Nephron (organoid): ENCODE data around the gene RGS7.

Source experiments
- H3K27ac Mint-ChIP-seq, 3 experiments: 2 replicates each; pipeline ENCODE4 v1.8.0; 2020; ENCODE audit warnings: mixed read lengths in 3 of 3, mild to moderate bottlenecking in 2 of 3, moderate library complexity in 1 of 3
- H3K27me3 Mint-ChIP-seq: 2 replicates; pipeline ENCODE4 v1.8.0; 2021; ENCODE audit warnings: low read depth, mild to moderate bottlenecking, moderate library complexity, mixed read lengths
- H3K36me3 Mint-ChIP-seq: 2 replicates; pipeline ENCODE4 v1.8.0; 2020; ENCODE audit warnings: low read depth, mixed read lengths
- H3K4me1 Mint-ChIP-seq: 2 replicates; pipeline ENCODE4 v1.8.0; 2020; ENCODE audit warnings: mixed read lengths
- H3K4me3 Mint-ChIP-seq, 3 experiments: 2 replicates each; pipeline ENCODE4 v1.8.0; 2020; ENCODE audit warnings: mild to moderate bottlenecking in 3 of 3, mixed read lengths in 3 of 3, moderate library complexity in 2 of 3
- H3K9me3 Mint-ChIP-seq: 2 replicates; pipeline ENCODE4 v1.8.0; 2020; ENCODE audit warnings: mixed read lengths
- TF ChIP-seq, protein P1 (sequence below), 3 experiments: fragments of 200-600 bp; sonication (generic); IDR thresholded peaks; one replicate each; pipeline ENCODE4 v1.5.0; 2021; ENCODE audit warnings: antibody characterized with exemption in 3 of 3; ENCODE audit not compliant: unreplicated experiment in 3 of 3

Gene RGS7

GRCh38 chr1:240998024-240998423 lies 359.0 kb downstream of the RGS7 start:
- TF ChIP-seq, protein P1, sequence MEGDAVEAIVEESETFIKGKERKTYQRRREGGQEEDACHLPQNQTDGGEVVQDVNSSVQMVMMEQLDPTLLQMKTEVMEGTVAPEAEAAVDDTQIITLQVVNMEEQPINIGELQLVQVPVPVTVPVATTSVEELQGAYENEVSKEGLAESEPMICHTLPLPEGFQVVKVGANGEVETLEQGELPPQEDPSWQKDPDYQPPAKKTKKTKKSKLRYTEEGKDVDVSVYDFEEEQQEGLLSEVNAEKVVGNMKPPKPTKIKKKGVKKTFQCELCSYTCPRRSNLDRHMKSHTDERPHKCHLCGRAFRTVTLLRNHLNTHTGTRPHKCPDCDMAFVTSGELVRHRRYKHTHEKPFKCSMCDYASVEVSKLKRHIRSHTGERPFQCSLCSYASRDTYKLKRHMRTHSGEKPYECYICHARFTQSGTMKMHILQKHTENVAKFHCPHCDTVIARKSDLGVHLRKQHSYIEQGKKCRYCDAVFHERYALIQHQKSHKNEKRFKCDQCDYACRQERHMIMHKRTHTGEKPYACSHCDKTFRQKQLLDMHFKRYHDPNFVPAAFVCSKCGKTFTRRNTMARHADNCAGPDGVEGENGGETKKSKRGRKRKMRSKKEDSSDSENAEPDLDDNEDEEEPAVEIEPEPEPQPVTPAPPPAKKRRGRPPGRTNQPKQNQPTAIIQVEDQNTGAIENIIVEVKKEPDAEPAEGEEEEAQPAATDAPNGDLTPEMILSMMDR (IDR thresholded peaks at IDR 0.05; ENCODE audit: unreplicated experiment in 3 of 3) = no peak
- Mint-ChIP-seq H3K27me3 (no peaks in the 10 kb centered on the region), H3K9me3 (no peaks in the 10 kb centered on the region), H3K4me3 (no peak overlapping the region), H3K27ac (no peak overlapping the region), H3K36me3 (no peaks in the 10 kb centered on the region), H3K4me1 (no peaks in the 10 kb centered on the region)

DNA sequence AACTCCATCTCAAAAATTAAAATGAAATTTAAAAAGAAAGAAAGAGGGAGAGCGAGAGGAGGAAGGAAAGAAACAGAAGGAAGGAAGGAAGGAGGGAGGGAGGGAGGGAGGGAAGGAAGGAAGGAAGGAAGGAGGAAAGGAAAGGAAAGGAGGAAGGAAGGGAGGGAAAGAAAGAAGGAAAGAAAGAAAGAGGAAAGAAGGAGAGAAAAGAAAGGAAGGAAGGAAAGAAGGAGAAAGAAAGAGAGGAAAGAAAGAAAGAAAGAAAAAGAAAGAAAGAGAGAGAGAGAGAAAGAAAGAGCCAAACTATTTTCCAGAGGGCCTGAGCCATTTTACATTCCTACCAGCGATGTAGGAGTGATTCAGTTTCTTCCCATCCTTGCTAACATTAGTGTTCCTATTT lies 364.0 kb downstream of the RGS7 start:
- H3K27me3 Mint-ChIP-seq = no peaks in the 10 kb centered on the region
- no peak overlapping the region for H3K27ac Mint-ChIP-seq
- H3K4me1 Mint-ChIP-seq = no peaks in the 10 kb centered on the region
- TF ChIP-seq, protein P1 (IDR thresholded peaks at IDR 0.05; ENCODE audit: unreplicated experiment in 3 of 3) = no peak
- no peaks in the 10 kb centered on the region for H3K36me3 Mint-ChIP-seq
- H3K9me3 Mint-ChIP-seq = no peaks in the 10 kb centered on the region
- no peak overlapping the region for H3K4me3 Mint-ChIP-seq

GRCh38 chr1:240991230-240991629 lies 365.8 kb downstream of the RGS7 start:
- no peaks in the 10 kb centered on the region for H3K36me3 Mint-ChIP-seq
- TF ChIP-seq, protein P1 (IDR thresholded peaks at IDR 0.05; ENCODE audit: unreplicated experiment in 3 of 3) = no peak
- no peak overlapping the region for H3K4me3 Mint-ChIP-seq
- H3K27ac Mint-ChIP-seq = no peak overlapping the region
- no peaks in the 10 kb centered on the region for H3K27me3 Mint-ChIP-seq
- H3K9me3 Mint-ChIP-seq = no peaks in the 10 kb centered on the region
- H3K4me1 Mint-ChIP-seq = no peaks in the 10 kb centered on the region

DNA sequence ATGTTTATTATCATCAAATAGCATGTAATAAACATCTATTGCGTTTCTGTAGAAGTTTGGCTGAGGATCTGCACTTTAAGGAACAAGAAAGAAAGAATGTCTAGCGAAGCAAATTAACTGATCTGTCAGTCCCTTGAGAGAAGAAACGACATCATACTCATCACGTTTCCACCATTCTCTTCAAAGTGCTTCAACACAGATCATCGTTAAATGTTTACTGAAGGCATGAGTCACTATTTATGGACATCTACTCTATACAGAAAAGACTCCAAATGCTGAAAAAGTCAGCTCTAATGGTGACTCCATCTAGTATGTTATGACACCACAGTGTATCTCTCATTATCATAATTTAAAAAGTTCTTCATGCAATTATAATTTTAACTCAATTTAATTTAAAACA lies 369.1 kb downstream of the RGS7 start:
- no peaks in the 10 kb centered on the region for H3K9me3 Mint-ChIP-seq
- H3K4me3 Mint-ChIP-seq = no peak overlapping the region
- peaks cover 14% of the 10 kb centered on the region for H3K4me1 Mint-ChIP-seq
- H3K27me3 Mint-ChIP-seq = no peaks in the 10 kb centered on the region
- TF ChIP-seq, protein P1 (IDR thresholded peaks at IDR 0.05; ENCODE audit: unreplicated experiment in 3 of 3) = no peak
- H3K36me3 Mint-ChIP-seq = no peaks in the 10 kb centered on the region
- no peak overlapping the region for H3K27ac Mint-ChIP-seq

- Mint-ChIP-seq H3K36me3 (no peaks in the 10 kb centered on the region), H3K27me3 (no peaks in the 10 kb centered on the region), H3K9me3 (no peaks in the 10 kb centered on the region), H3K4me3 (no peak overlapping the region), H3K27ac (peak overlapping the region in 1 of 3 experiments; percentile 21), H3K4me1 (peaks cover 14% of the 10 kb centered on the region)
- TF ChIP-seq, protein P1 (IDR thresholded peaks at IDR 0.05; ENCODE audit: unreplicated experiment in 3 of 3) = no peak
Observed at GRCh38 chr1:240985081-240985480, 371.9 kb downstream of the RGS7 start.

- H3K36me3 Mint-ChIP-seq = no peaks in the 10 kb centered on the region
- H3K4me3 Mint-ChIP-seq = no peak overlapping the region
- peaks cover 11% of the 10 kb centered on the region for H3K4me1 Mint-ChIP-seq
- H3K9me3 Mint-ChIP-seq = no peaks in the 10 kb centered on the region
- TF ChIP-seq, protein P1 (IDR thresholded peaks at IDR 0.05; ENCODE audit: unreplicated experiment in 3 of 3) = no peak
- H3K27ac Mint-ChIP-seq = no peak overlapping the region
- no peaks in the 10 kb centered on the region for H3K27me3 Mint-ChIP-seq
Observed at GRCh38 chr1:240980342-240980741, 376.7 kb downstream of the RGS7 start.
